Stimulated activated CD8-positive, alpha-beta memory T cell treated with anti-CD3 and anti-CD28 coated beads, Interleukin-15, amount 100 ng/mL, for 1 hour (primary cell): Measurements from ENCODE around the gene FLNA.
"Not testable (repeated sequence)": the region's sequence is repeated elsewhere in the genome, so short reads cannot be mapped to it uniquely, and the experiment has no call there.

Experiments used
- DNase-seq: peaks from one replicate; pipeline ENCODE4 v3.0.0-alpha.2; 2020; ENCODE audit warnings: low read depth

FLNA gene

DNA sequence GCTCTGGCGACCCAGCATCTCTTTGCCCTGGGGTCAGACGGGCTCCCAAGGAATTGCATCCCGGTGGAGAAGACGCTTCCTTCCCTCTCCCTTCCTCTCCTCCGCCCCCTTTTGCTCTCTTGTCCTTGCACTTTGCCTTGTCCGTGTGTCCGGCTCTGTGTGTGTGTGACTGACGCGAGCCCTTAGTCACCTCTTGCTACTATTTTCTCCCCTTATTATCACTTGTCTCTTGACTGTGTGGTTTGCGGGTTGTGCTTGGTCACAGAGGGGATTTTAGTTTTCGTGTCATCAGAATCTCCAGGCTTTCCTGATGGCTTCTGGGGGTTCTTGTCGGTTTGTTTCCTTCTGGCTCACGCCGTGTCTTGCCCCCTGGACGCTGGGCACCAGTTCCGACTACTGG, 31.4 kb downstream of the FLNA start:
- DNase-seq: not testable (repeated sequence)

DNA sequence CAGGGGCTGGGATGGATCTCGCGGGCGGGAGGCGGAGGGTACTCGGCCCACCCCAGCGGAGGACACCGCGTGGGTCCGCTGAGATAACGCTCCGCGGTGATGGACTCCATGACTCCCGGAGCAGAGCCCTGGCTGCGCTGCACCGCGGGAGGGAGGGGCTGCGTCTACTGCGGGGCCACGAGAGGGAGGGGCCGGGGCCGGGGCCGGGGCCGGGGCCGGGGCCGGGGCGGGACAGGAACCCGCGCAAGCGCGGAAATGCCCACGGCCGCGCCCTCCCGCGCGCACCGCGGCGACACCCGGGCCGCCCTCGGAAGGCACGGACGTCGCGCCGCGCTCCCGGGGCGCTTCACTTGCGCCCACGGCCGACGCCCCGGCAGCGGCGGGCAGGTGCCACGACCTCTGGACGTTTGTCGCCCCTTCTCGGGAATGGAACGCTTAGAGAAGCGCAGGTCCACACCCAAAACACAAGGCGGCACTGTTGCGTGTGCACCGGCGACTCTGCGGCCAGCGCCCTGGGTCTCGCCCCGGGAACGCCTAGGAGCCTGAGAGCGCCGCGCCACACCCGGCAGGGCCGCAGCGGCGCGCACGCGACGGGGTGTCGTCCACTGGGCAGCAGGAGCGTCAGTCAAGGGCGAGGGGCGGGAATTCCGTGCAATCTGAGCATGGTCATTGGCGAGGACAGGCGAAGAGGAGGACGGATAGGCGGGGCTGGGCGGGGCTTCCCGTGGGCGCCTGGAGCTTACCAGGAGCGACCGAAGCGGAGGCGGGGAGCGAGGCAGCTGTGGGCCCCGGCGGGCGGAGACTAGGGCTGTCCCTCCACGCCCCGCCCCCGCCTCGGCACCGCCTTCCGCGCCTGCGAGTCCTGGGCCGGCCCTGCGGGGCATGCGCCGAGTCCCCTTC, 32.8 kb downstream of the FLNA start:
- not testable (repeated sequence) for DNase-seq

DNA sequence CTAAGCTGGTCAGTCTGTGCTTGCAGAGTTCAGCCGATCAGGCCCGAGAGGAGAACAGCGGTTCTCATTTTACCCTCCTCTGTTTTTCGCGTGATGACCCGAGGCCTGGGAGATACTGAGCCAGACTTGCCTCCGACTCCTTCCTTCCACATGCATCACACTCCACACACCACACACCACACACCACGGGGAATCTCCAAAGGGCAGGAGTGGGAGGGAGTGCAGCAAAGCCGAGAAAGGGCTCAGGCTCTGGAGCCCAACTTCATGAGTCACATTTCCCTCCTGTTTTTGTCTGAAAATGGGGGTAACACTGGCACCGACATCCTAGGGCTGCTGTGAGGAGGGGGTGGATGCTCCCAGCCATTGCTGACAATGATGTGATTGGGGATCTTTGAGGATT, 39.9 kb downstream of the FLNA start:
- DNase-seq: no peak

DNA sequence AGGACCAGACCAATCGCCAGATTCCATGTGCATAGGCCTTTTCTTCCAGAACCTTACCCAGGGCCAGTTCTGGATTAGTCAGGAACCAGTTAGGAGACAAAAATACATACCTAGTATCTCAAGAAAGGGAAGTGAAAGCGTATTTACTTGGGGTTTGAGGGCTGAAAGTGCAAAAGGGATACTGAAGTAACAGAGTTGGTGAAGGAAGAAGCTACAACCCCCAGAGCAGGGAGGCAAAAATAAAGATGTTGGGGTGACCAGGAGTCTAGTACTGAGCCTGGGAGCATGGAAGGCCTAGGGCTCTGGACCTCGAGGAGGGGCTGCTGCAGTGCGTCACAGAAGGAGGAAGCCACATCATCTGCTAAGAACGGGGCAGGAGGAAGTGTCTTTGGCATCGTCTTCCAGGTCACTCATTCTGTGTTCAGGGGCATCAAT, 40.6 kb downstream of the FLNA start:
- no peak for DNase-seq

DNA sequence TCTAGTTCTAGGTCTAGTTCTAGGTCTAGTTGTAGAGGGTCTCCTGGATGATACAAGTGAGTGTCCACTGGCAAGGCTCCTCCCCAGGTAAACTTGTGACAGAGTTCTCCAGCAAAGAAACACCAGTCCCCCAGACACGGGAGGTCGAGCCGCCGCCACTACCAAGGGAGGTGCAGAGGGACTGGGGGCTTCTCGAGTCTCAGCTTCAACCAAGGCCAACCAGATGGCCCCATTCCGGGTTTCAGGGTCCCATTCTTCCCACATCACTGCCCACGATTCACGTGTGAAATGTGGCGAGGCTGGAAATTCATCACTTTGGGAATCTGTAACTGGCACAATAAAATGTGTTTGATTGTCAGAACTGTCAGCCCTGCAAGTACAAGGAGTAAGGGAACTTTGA, 41.3 kb downstream of the FLNA start:
- no peak for DNase-seq

DNA sequence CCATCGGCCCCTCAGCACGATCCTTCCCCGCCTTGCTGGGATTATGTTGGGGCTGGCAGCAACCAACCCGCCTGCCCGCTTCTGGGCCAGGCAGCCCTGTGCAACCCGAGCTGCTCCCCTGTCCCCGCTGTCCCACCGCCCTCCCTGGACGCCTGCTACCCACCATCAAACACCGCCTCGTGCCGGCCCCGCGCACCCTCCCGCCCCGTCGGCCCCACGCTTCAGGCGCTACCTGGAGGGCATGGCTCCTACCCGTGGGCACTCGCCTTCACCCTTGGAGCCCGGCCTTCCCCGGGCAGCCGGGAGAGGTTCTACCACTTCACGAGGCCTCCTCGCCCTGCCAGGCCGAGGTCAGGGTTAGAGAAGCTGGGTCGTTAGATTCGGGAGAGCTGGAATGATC, 41.9 kb downstream of the FLNA start:
- DNase-seq: no peak

DNA sequence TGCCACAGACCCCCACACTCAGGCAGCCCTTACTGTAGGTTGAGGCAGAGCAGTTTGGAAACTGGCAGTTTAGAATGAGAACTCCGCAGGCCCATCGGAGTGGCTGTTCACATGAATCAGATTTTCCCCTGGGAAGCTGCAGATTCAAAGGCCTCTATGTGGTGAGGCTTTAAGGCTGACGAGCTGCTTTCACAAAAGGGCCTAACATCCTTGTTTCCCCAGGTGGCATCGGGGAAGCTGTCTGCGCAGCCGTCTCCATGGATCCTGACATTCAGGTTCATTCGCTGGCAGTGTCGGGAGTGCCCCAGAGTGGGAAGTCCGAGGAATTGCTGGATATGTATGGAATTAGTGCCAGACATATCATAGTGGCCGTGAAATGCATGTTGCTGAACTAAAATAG, 45.1 kb downstream of the FLNA start:
- no peak for DNase-seq

DNA sequence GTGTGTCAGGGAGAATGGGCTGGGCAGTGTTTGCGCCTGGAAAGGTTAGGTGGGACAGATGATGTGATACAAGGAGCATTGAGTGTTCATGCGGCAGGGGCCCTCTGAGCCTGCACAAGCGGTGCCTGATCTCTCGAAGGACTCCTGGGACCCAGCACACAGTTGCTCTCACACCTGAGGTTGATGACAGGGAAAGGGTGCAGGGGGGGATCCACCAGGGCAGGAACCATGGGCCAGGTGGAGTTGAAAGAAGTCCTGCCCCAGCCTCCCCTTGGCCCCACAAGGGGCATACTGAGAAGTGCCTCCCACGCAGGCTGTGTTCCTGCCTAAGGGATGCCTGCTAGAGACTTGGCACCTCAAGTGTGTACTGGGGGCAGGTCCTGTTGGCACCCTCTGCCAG, 45.8 kb downstream of the FLNA start:
- no peak for DNase-seq

DNA sequence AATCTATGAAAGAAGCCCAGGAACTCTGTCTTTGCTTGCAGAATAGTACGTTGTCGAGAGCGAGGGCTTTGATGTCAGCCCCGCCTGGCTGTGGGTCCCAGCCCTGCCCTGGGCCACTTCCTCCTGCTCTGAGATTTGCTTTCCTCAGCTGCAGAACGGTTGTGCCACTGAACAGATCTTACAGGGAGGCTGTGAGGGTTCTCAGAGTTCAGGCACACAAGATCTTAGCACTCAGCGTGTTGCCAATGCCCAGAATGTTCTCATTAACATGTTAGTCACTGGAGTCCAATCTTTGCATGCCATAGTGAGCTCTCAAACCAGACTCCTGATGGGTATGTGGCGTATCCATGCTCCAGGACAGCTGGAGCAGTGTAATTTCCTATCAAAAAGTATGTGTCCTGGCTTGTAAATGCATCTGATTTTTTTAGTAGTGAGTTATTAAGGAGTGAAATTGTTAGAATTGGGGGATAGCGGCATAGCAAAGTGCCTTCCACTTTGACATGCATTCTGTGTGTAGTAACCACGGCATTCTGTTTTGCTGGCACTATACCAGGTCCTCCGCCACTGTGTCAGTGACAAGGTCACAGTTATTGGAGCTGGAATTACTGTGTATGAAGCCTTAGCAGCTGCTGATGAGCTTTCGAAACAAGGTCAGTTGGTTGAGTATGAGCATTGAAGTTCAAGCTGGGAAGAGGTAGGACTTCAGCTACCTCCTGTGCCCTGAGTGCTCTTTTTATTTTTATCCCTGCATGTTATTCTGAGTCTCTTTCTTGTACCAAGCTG, 47.2 kb downstream of the FLNA start:
- DNase-seq: no peak

DNA sequence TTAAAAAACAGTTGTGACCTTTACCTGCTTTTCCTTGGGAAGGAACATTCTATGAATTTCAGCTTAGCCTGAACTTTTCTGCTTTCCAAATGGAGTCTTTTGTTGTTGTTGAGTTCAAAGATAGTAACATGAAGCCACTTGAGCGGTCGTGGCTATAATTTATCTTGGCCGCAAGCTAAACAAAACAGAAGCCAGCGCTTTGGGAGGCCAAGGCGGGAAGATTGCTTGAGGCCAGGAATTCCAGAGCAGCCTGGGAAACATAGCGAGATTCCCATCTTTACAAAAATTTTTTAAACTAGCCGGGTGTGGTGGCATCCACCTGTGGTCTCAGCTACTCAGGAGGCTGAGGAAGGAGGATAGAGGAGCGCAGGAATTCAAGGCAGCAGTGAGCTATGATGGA, 48.9 kb downstream of the FLNA start:
- DNase-seq: no peak

DNA sequence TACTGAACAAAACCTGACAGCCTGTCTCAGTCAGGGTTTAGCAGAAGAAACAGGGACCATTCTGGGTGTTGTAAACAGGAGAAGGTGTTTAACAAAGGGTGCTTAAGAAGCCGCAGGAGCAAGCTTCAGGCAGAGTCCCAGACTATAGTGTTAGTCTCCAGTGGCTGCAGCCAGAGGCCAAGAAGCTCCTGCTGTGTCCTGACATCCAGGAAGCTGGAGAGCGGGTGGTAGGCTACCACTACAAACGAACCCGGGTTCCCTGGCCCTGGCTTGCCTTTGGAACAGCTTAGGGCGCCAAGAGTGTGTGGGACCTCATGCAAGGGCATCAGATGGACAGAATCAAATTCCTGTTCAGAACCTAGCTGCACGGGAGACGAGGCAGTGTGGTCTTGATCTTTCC, 50.9 kb downstream of the FLNA start:
- DNase-seq: no peak

DNA sequence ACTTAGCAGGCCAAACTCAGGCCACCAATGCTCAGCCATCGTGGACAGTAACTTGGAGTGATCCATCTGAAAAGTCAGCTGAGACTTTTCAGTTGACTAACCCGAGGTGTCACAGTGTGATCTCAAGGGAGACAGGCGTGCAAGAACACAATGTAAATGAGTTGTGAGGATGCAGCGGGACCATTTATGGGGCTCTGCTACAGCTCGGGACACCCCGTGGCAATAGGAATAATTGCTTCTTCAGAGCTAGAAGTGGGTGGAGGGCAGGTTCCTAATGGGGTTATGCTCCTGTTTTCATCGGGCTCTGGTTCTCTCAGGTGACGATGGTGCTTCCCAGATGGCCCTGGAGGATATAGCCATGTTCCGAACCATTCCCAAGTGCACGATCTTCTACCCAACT, 51.5 kb downstream of the FLNA start:
- no peak for DNase-seq

DNA sequence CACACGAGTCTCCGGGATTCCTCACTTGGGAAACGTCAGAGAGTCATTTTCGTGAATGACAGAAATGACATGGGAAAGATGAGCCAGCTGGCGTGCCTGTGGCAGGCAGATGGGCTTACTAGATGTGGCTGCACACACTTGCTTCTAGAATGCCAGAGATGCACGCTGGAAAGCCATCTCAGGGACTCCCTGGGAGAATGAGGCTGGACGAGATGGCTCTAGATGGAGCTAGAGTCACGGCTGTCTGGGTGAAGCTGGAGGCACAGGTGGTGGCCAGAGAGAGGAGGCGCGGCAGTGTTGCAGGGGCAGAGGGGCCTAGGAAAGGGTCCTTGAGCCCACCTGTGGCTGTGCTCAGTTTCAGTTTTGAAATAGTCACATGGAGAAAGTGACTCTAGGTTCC, 52.8 kb downstream of the FLNA start:
- no peak for DNase-seq

DNA sequence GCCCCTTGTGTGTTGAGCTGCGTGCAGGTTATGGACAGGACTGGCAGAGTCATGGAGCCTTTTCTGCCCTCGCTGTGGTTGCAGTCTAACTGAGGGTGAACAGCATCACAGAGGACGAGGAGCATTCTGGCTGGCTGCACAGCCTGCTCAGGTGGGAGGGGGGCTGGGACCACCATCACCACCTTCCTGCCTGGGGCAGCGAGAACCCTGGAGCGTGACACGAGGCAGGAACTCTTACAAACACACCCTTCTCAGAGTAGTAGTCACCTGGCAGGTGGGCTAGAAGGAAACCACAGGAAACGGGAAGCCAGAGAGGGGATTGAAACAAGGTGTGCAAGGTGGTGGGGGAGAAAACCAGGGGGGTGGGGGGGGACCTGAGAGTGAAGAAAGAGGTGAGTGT, 53.3 kb downstream of the FLNA start:
- no peak for DNase-seq

DNA sequence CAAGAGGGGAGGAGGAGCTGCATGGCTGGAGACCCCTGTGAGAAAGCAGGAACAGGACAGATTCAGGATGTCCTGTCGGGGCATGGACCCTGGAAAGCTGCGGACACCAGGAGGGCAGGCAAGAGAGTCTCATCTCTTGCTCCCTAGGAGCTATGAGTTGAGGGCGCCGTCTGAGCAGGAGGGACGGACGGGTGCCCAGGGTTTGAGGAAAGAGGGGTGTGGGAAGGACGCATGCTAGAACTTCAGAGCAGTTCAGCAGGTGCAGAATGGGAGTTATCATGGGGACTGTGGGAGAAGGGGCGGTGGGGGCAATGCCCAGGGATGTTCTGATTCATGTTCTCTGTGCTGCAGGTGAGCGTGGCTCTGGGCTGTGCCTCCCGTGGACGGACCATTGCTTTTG, 54.0 kb downstream of the FLNA start:
- DNase-seq: no peak

DNA sequence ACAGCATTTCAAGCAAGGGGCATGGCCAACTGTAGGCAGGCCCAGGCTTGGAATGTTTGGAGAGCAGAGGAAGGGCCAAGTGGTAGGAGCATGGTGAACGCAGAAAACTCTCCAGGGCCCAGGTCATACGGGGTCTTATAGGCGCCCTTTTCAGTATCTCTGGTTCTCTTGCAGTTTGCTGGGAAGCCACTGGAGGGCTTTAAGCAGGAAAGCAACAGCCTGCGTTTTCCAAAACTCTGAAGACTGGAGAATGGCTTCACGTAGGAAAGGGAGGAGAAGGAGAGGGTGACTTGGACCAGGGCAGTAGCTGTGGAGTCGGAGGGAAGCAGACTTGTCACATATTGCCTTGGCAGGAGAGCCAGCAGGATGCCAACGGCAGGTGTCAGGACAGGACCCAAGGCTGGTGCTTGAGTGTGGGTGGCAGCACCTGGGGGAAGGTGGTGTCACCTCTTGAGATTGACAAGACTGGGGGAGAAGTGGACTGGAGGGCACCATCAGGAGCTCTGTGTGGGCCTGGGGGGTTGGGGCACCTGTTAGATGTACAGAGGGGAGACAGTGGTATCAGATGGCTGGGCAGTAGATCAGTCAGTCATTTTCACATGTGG, 56.9 kb downstream of the FLNA start:
- no peak for DNase-seq

DNA sequence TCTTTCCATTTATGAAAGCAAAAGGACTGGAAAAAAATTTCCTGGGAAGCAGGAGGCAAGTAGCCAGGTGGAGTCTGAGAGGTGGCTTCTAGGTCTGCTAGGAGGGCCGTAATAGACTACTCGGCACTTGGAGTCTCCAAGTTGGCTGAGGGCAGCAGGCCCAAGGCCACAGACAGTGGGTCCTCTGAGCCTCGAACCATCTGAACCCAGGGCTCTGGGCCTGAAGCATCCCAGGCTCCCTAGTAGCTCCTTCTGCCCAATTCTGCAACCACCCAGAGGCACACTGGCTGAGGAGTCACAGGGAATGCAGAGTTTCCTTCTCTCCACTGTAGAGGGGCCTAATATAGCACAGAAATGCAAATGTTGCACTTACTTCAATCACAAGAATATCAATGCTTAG, 59.0 kb downstream of the FLNA start:
- no peak for DNase-seq

DNA sequence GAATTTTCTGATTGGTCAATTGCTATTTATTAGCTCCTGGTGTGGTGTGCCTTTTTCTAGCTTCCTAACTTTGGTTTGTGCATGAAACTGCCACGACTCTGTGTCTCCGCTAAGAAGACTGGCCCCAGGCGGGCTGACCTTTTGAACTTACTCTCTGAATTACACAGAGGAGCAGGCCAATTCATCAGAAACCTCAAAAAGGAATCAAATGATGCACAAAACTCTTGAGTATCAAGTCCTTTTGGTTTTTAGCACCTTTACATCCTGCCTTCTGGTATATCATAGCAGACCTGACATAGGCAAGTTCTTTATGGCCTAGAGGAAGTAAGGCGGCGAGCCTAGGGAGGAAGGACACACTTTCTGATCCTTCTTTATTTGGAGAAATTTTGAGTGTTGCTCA, 61.3 kb downstream of the FLNA start:
- DNase-seq: no peak

DNA sequence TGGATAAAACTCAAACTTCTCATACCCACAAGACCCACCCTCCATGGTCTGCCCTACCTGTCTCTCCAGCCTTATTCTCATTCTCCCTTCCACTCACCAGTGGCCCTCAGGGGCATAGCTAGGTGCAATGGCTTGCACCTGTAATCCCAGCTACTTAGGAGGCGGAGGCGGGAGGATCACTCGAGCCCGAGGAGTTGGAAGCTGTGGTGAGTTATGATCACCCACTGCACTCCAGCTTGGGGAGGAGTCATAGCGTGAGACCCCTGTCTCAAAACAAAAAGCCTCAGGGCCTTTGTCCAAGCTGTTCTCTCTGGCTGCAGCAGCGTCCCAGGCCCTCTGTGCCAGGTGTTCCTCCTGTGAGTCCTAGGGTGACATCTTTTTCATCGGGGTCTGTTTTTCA, 62.3 kb downstream of the FLNA start:
- DNase-seq: no peak

DNA sequence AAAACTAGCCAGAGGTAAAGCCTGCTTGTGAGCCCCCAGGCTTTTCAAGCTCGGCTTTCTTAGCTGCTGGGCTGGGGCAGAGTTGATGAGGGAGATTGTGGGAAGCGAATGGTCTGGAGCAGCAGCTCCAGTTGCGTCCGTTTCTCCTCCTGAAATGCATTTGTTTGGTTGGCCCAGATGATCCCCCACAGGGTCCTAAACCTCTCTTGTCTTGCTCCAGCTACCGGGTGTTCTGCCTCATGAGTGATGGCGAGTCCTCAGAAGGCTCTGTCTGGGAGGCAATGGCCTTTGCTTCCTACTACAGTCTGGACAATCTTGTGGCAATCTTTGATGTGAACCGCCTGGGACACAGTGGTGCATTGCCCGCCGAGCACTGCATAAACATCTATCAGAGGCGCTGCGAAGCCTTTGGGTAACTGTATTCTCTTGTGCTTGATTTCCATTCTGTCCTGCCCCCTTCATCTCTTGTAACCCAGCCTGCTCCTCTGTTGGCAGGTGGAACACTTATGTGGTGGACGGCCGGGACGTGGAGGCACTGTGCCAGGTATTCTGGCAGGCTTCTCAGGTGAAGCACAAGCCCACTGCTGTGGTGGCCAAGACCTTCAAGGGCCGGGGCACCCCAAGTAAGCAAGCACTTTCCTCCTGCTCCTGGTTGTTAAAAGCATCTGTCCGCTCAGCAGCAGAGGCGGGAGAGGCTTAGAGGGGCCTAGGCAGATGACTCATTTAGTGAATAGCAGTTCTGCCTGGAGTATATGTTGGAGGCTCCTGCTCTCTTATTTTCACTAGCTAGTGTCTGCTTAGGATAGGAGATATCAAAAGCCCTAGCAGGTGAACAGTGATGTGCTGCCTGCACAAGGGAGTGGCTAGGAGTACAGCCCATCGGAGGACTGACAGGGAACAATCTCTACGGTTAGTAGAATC, 63.6 kb downstream of the FLNA start:
- no peak for DNase-seq

DNA sequence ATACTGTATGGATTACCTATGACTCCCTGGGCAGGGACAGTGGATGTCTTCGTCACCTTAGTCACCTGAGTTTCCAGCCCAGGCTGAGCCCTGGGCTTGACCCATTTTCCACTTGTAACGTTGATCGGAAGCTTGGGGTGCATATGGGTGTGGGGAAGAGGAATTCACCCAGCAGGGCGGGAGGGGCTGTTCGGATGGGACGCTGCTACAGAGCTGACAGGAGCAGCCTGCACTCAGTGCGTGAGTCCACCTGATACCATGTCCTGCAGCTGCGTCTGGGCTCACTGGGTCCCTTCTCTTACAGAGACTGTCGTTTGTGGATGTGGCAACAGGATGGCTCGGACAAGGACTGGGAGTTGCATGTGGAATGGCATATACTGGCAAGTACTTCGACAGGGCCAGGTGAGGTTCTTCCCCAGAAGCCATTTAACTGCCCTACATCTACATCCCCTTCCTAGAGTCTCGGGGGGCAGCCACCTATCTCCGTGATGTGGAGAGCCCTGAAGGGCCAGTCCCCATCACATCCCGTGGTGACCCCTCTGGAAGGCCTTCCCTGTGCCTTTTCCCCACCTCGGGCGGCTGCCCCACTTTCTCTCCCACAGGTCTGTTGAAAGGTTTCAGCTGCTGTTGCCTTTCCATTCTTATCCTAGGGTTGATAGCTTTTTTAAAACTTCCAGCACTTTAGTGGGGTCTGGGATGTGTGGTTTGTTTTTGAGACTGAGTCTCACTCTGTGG, 65.2 kb downstream of the FLNA start:
- DNase-seq: no peak
